GM06990 (cell line): Measurements from ENCODE around the gene ZBTB7C.

Source experiments
- DNase-seq: peaks from one replicate; pipeline ENCODE4 v3.0.0-alpha.2; 2011; ENCODE audit not compliant: insufficient read length; ENCODE audit errors: extremely low read depth
- H3K27me3 ChIP-seq: replicated peaks from 2 replicates; pipeline ENCODE4 v1.6.0; 2011; ENCODE audit warnings: low read length; ENCODE audit not compliant: control insufficient read depth, insufficient read depth
- H3K36me3 ChIP-seq: 2 replicates; pipeline ENCODE4 v1.5.1; 2011; ENCODE audit warnings: low read length; ENCODE audit not compliant: control insufficient read depth, insufficient read depth
- H3K4me3 ChIP-seq: replicated peaks from 2 replicates; pipeline ENCODE4 v1.5.1; 2011; ENCODE audit warnings: low read depth, mild to moderate bottlenecking, control low read depth, low read length
- CTCF ChIP-seq: IDR thresholded peaks from 2 replicates; pipeline ENCODE4 v1.5.1; 2011; ENCODE audit warnings: low read length, control low read depth, mild to moderate bottlenecking, inconsistent platforms; ENCODE audit not compliant: insufficient read depth, poor library complexity, severe bottlenecking

The ZBTB7C gene

GRCh38 chr18:48304906-48305693, 104.1 kb downstream of the ZBTB7C start:
- peaks cover 1% of the 10 kb centered on the region; the same call in 1 of the 2 replicates for H3K27me3 ChIP-seq
- no peak for DNase-seq
- no peaks in the 10 kb centered on the region for H3K36me3 ChIP-seq
- H3K4me3 ChIP-seq, result no peak overlapping the region
- TF ChIP-seq CTCF, result no peak

GRCh38 chr18:48303883-48304282, 105.3 kb downstream of the ZBTB7C start:
- no peak for TF ChIP-seq CTCF
- Histone ChIP-seq H3K27me3 (peaks cover 1% of the 10 kb centered on the region), H3K4me3 (no peak overlapping the region), H3K36me3 (no peaks in the 10 kb centered on the region)
- no peak for DNase-seq

GRCh38 chr18:48302736-48303135, 106.4 kb downstream of the ZBTB7C start:
- peaks cover 1% of the 10 kb centered on the region for H3K27me3 ChIP-seq
- DNase-seq, result no peak
- TF ChIP-seq CTCF, result no peak
- no peaks in the 10 kb centered on the region for H3K36me3 ChIP-seq
- H3K4me3 ChIP-seq, result no peak overlapping the region

GRCh38 chr18:48300463-48300961, 108.7 kb downstream of the ZBTB7C start:
- peaks cover 1% of the 10 kb centered on the region for H3K27me3 ChIP-seq
- H3K4me3 ChIP-seq, result no peak overlapping the region
- H3K36me3 ChIP-seq, result no peaks in the 10 kb centered on the region
- no peak for DNase-seq
- TF ChIP-seq CTCF, result no peak

GRCh38 chr18:48297139-48297538, 112.0 kb downstream of the ZBTB7C start:
- no peak for DNase-seq
- no peak overlapping the region for H3K4me3 ChIP-seq
- peaks cover 1% of the 10 kb centered on the region for H3K27me3 ChIP-seq
- no peak for TF ChIP-seq CTCF
- H3K36me3 ChIP-seq, result no peaks in the 10 kb centered on the region
